ENCODE data around the gene FCER1G. TPM values are rescaled to one million over a fixed set of nuclear protein-coding genes. Genes with fewer than 3 reads are reported as not detected.

Gene FCER1G
- total RNA-seq, 1 donor from 2014 or later: 1.5 TPM

DNA sequence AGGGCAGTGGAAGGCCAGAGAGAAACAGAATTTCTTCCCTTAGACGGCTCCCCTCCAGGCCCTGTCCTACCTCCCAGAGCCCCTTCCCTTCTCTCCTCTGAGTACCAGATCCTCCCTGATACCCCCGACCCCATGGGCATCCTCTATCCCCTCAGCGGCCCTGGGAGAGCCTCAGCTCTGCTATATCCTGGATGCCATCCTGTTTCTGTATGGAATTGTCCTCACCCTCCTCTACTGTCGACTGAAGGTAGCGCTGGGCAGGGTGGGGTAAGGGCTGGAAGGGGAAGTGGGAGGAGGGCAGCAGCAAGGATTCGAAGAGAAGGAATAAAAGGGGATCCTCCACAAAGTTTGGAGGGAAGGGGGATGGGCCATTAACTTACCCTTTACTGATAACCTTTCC lies 2.7 kb downstream of the FCER1G start:
- TF ChIP-seq, protein P1, sequence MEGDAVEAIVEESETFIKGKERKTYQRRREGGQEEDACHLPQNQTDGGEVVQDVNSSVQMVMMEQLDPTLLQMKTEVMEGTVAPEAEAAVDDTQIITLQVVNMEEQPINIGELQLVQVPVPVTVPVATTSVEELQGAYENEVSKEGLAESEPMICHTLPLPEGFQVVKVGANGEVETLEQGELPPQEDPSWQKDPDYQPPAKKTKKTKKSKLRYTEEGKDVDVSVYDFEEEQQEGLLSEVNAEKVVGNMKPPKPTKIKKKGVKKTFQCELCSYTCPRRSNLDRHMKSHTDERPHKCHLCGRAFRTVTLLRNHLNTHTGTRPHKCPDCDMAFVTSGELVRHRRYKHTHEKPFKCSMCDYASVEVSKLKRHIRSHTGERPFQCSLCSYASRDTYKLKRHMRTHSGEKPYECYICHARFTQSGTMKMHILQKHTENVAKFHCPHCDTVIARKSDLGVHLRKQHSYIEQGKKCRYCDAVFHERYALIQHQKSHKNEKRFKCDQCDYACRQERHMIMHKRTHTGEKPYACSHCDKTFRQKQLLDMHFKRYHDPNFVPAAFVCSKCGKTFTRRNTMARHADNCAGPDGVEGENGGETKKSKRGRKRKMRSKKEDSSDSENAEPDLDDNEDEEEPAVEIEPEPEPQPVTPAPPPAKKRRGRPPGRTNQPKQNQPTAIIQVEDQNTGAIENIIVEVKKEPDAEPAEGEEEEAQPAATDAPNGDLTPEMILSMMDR (IDR thresholded peaks at IDR 0.05; ENCODE audit: unreplicated experiment): no peak
- no peak for DNase-seq (ENCODE audit: low spot score, unreplicated experiment)
- Mint-ChIP-seq H3K36me3 (ENCODE audit: insufficient read depth) (peaks cover 17% of the 10 kb centered on the region), H3K27me3 (no peaks in the 10 kb centered on the region), H3K27ac (no peak overlapping the region), H3K4me1 (ENCODE audit: low read depth) (peaks cover 45% of the 10 kb centered on the region), H3K9me3 (ENCODE audit: low read depth) (no peaks in the 10 kb centered on the region), H3K4me3 (ENCODE audit: low read depth) (no peak overlapping the region)

DNA sequence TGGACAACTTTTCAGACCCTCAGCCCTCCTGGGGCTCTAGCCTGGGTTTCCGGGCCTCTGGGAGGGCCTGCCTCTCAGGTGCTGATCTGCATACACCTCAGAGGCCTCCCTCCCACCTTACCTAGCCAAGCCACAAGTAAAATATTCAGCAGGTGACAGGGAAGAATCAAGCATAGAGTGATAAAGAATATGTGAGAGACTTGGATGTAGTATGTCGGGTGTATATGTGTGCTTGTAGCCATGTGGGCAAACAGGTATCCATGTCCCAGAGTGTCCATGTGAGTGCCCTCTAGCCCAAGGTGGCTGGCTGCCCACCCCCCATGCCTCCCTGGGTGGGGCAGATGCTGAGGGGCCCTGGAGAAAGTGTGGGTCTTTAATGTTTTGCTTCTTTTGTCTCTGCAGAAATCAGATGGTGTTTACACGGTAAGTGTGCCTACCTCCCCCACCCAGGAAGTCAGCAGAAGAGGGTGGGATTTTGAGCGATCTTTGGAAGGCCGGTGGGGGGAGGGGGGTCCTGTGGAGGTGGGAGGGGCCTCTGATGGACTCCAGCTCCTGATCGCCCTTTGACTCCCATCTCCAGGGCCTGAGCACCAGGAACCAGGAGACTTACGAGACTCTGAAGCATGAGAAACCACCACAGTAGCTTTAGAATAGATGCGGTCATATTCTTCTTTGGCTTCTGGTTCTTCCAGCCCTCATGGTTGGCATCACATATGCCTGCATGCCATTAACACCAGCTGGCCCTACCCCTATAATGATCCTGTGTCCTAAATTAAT lies 3.4 kb downstream of the FCER1G start:
- Mint-ChIP-seq H3K27me3 (no peaks in the 10 kb centered on the region), H3K36me3 (ENCODE audit: insufficient read depth) (peaks cover 13% of the 10 kb centered on the region), H3K4me1 (ENCODE audit: low read depth) (peaks cover 49% of the 10 kb centered on the region), H3K4me3 (ENCODE audit: low read depth) (peak overlapping the region; percentile 16), H3K27ac (peak overlapping the region; percentile 94), H3K9me3 (ENCODE audit: low read depth) (no peaks in the 10 kb centered on the region)
- TF ChIP-seq, protein P1 (IDR thresholded peaks at IDR 0.05; ENCODE audit: unreplicated experiment): no peak
- DNase-seq (ENCODE audit: low spot score, unreplicated experiment): no peak

DNA sequence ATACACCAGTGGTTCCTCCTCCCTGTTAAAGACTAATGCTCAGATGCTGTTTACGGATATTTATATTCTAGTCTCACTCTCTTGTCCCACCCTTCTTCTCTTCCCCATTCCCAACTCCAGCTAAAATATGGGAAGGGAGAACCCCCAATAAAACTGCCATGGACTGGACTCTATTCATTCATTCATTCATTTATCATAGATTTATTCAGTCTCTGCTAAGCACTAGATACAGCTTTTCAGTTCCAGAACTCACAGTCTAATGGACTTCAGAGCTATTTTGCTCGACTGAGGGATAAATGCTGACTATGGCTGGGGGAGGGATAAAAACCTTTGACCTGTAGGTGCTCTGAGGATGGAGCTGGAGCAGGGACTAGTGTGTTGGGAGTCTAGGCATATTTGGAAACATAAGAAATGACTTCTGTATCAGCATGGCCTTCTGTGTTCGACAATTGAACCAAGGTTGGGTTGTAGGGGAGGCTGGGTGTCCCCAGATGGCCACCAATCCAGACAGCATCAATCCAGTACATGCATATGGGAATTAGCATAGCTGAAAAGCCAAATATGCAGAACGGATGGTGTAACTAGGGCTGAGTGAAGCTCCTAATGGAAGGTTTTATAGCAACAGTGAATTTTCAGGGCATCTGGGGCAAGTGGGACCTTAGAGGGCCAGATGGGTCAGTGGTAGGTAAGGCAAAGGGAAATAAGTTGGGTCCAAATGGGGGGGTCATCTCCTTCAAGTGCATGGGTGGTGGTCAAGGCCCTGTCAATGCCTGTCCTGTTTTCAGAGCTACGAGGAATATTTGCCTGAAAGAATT lies 4.2 kb downstream of the FCER1G start:
- no peak overlapping the region for H3K4me3 Mint-ChIP-seq (ENCODE audit: low read depth)
- no peak for DNase-seq (ENCODE audit: low spot score, unreplicated experiment)
- H3K4me1 Mint-ChIP-seq (ENCODE audit: low read depth): peaks cover 57% of the 10 kb centered on the region
- TF ChIP-seq, protein P1 (IDR thresholded peaks at IDR 0.05; ENCODE audit: unreplicated experiment): no peak
- no peaks in the 10 kb centered on the region for H3K9me3 Mint-ChIP-seq (ENCODE audit: low read depth)
- H3K27me3 Mint-ChIP-seq: no peaks in the 10 kb centered on the region
- H3K27ac Mint-ChIP-seq: peak overlapping the region; percentile 94
- H3K36me3 Mint-ChIP-seq (ENCODE audit: insufficient read depth): peaks cover 7% of the 10 kb centered on the region

DNA sequence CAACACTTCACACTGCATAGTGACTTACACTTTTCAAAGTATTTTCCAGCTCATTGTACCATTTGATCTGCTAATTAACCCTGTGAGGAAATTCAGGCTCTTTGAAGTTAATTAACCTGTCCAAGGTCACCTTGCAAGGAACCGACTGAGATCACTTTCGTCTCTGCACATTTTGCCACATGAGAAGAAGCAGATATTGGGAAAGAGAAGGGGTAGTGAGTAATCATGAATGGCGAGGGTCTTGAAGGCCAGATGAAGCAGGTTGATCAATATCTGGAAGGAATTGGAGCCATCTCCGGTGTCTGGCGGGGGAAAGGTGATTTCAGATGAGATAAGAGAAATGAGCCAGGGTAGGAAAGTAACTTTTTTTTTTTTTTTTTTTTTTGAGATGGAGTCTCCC lies 4.9 kb downstream of the FCER1G start:
- no peaks in the 10 kb centered on the region for H3K27me3 Mint-ChIP-seq
- peaks cover 3% of the 10 kb centered on the region for H3K36me3 Mint-ChIP-seq (ENCODE audit: insufficient read depth)
- no peak overlapping the region for H3K4me3 Mint-ChIP-seq (ENCODE audit: low read depth)
- H3K9me3 Mint-ChIP-seq (ENCODE audit: low read depth): no peaks in the 10 kb centered on the region
- H3K4me1 Mint-ChIP-seq (ENCODE audit: low read depth): peaks cover 60% of the 10 kb centered on the region
- TF ChIP-seq, protein P1 (IDR thresholded peaks at IDR 0.05; ENCODE audit: unreplicated experiment): no peak
- H3K27ac Mint-ChIP-seq: no peak overlapping the region
- DNase-seq (ENCODE audit: low spot score, unreplicated experiment): no peak

DNA sequence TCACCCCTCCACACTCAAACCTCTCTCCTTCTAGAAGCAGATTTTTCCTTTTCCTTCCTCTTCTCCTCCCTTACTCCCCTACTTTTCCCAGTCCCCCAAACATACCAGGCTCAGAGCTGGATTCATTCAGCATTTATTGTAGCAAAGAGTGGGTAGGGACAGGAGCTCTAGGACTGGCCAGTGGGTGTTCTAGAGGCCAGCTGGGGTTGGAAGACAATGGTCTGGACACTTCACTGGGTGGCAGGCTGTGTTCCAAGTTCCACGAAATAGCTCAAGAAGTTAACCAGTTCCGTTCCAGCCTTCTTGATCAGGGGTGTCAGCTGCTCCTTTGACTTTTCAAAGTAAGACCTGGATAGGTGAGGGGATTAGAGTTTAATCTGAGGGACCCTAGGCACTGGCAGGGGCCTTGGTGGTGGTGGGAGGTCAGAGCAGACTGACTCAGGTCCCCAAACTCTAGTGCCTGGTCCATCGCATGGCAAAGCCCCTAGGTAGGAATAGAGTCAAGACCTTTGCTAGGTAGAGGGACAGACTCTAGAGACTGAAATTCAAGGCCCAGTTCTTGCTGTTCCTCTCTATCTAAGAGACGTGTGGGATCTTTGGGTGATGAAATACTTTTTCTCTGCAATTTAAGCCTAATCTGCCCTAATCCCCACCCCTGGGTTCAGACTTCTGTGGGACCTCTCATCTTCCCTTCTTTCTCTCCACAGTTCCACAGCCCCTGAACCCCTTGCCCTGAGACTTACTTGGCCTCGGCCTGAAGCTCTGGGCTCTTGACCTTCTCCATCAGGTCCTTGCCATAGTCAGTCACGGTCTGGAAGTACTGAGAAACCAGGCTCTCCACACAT lies 7.3 kb downstream of the FCER1G start:
- H3K9me3 Mint-ChIP-seq (ENCODE audit: low read depth): no peaks in the 10 kb centered on the region
- H3K27ac Mint-ChIP-seq: no peak overlapping the region
- peaks cover under 1% of the 10 kb centered on the region for H3K36me3 Mint-ChIP-seq (ENCODE audit: insufficient read depth)
- TF ChIP-seq, protein P1 (IDR thresholded peaks at IDR 0.05; ENCODE audit: unreplicated experiment): no peak
- no peaks in the 10 kb centered on the region for H3K27me3 Mint-ChIP-seq
- peaks cover 69% of the 10 kb centered on the region for H3K4me1 Mint-ChIP-seq (ENCODE audit: low read depth)
- no peak overlapping the region for H3K4me3 Mint-ChIP-seq (ENCODE audit: low read depth)
- DNase-seq (ENCODE audit: low spot score, unreplicated experiment): no peak

Measured in progenitor cell of endocrine pancreas (in vitro differentiated cells).